Mesenchymal stem cell (in vitro differentiated cells and primary cell): ENCODE results near the gene PLXNB3.

Experiments
- DNase-seq: peaks from one replicate; pipeline ENCODE4 v3.0.0-alpha.2; 2013
- H2AFZ ChIP-seq: one replicate; pipeline ENCODE4 v1.6.1; 2013; ENCODE audit warnings: low read depth, mild to moderate bottlenecking, control low read depth, inconsistent platforms, low read length, moderate library complexity
- H2AK5ac ChIP-seq: 2 replicates; pipeline ENCODE4 v1.6.1; 2013; ENCODE audit warnings: low read length, moderate library complexity, mild to moderate bottlenecking, inconsistent platforms; ENCODE audit not compliant: severe bottlenecking
- H2BK120ac ChIP-seq: one replicate; pipeline ENCODE4 v1.6.1; 2013; ENCODE audit warnings: low read depth, mild to moderate bottlenecking, inconsistent platforms, low read length, moderate library complexity
- H2BK12ac ChIP-seq, 2 experiments: one replicate each; pipeline ENCODE4 v1.6.1; 2013; ENCODE audit warnings: inconsistent platforms in 2 of 2, low read length in 2 of 2, mild to moderate bottlenecking in 2 of 2, moderate library complexity in 2 of 2, control low read depth in 1 of 2
- H2BK15ac ChIP-seq: one replicate; pipeline ENCODE4 v1.6.1; 2013; ENCODE audit warnings: mild to moderate bottlenecking, low read depth, inconsistent platforms; ENCODE audit not compliant: poor library complexity, severe bottlenecking
- H2BK5ac ChIP-seq: 2 replicates; pipeline ENCODE4 v1.6.1; 2013; ENCODE audit warnings: low read depth, mild to moderate bottlenecking, low read length, control low read depth, inconsistent platforms; ENCODE audit not compliant: poor library complexity, severe bottlenecking
- H3K14ac ChIP-seq, 2 experiments: one replicate each; pipeline ENCODE4 v1.6.1; 2013; ENCODE audit warnings: inconsistent platforms in 2 of 2, low read length in 2 of 2, control low read depth in 1 of 2, mild to moderate bottlenecking in 1 of 2, moderate library complexity in 1 of 2
- H3K18ac ChIP-seq, 2 experiments: one replicate each; pipeline ENCODE4 v1.6.1; 2013; ENCODE audit warnings: inconsistent platforms in 2 of 2, low read length in 2 of 2, control low read depth in 1 of 2, low read depth in 1 of 2, mild to moderate bottlenecking in 1 of 2
- H3K23ac ChIP-seq, 2 experiments: one replicate each; pipeline ENCODE4 v1.6.1; 2013; ENCODE audit warnings: inconsistent platforms in 2 of 2, low read length in 2 of 2, mild to moderate bottlenecking in 2 of 2, moderate library complexity in 2 of 2, control low read depth in 1 of 2
- H3K27ac ChIP-seq: 2 replicates; pipeline ENCODE4 v1.5.1; 2013; ENCODE audit warnings: mild to moderate bottlenecking, moderate library complexity, low read length, control low read depth, inconsistent platforms; ENCODE audit not compliant: poor library complexity, severe bottlenecking
- H3K27me3 ChIP-seq, 2 experiments: 2 replicates each; pipeline versions ENCODE4 v1.6.1 to v1.7.0; 2013; ENCODE audit warnings: low read length in 2 of 2, mild to moderate bottlenecking in 2 of 2, moderate library complexity in 2 of 2, control low read depth in 1 of 2, inconsistent platforms in 1 of 2; ENCODE audit not compliant: control insufficient read depth in 1 of 2, insufficient read depth in 1 of 2
- H3K36me3 ChIP-seq, 2 experiments: 2 replicates each; pipeline versions ENCODE4 v1.6.1 to v1.7.0; 2013; ENCODE audit warnings: low read length in 2 of 2, control low read depth in 1 of 2, inconsistent platforms in 1 of 2, low read depth in 1 of 2, mild to moderate bottlenecking in 1 of 2; ENCODE audit not compliant: insufficient read depth in 2 of 2, control insufficient read depth in 1 of 2
- H3K4ac ChIP-seq, 2 experiments: one replicate each; pipeline ENCODE4 v1.6.1; 2013; ENCODE audit warnings: inconsistent platforms in 2 of 2, low read length in 2 of 2, mild to moderate bottlenecking in 2 of 2, moderate library complexity in 2 of 2, control low read depth in 1 of 2, low read depth in 1 of 2
- H3K4me1 ChIP-seq: 2 replicates; pipeline ENCODE4 v1.6.1; 2013; ENCODE audit warnings: low read depth, low read length, control low read depth; ENCODE audit not compliant: control insufficient read depth, insufficient read depth
- H3K4me2 ChIP-seq: 2 replicates; pipeline ENCODE4 v1.6.1; 2013; ENCODE audit warnings: low read length, mild to moderate bottlenecking, inconsistent platforms; ENCODE audit not compliant: poor library complexity, severe bottlenecking
- H3K4me3 ChIP-seq, 2 experiments: 2 replicates each; pipeline versions ENCODE4 v1.5.1 to v1.7.0; 2013; ENCODE audit warnings: low read length in 2 of 2, mild to moderate bottlenecking in 2 of 2, control low read depth in 1 of 2, low read depth in 1 of 2; ENCODE audit not compliant: insufficient read depth in 1 of 2
- H3K79me1 ChIP-seq: replicated peaks from 2 replicates; pipeline ENCODE4 v1.6.1; 2013; ENCODE audit warnings: mild to moderate bottlenecking, control low read depth, low read length, inconsistent platforms; ENCODE audit not compliant: poor library complexity, severe bottlenecking
- H3K9ac ChIP-seq: 2 replicates; pipeline ENCODE4 v1.7.0; 2013; ENCODE audit warnings: mild to moderate bottlenecking, low read length, moderate library complexity
- H3K9me3 ChIP-seq: 2 replicates; pipeline ENCODE4 v1.7.0; 2013; ENCODE audit warnings: mild to moderate bottlenecking, low read length; ENCODE audit not compliant: control insufficient read depth
- H4K8ac ChIP-seq: one replicate; pipeline ENCODE4 v1.6.1; 2013; ENCODE audit warnings: inconsistent platforms, mild to moderate bottlenecking, low read length, moderate library complexity
- H4K91ac ChIP-seq: one replicate; pipeline ENCODE4 v1.6.1; 2013; ENCODE audit warnings: mild to moderate bottlenecking, low read length, inconsistent platforms
- WGBS: methylation state at CpG from one replicate; pipeline ENCODE4 v1.1.7; 2013; ENCODE audit warnings: mixed read lengths; 5-methylcytosine and 5-hydroxymethylcytosine counted together

PLXNB3 gene

GRCh38 chrX:153781428-153782047 lies 17.5 kb downstream of the PLXNB3 start:
- Histone ChIP-seq H3K9ac (no peak overlapping the region), H3K27me3 (peaks cover 0 to 5% of the 10 kb centered on the region in 2 experiments), H2BK15ac (no peak overlapping the region), H4K8ac (no peak overlapping the region), H3K18ac (no peak overlapping the region), H3K23ac (no peak overlapping the region), H2AFZ (no peak overlapping the region), H3K4me2 (no peak overlapping the region), H2BK5ac (no peak overlapping the region), H2BK12ac (no peak overlapping the region), H3K4me3 (no peak overlapping the region), H2AK5ac (no peak overlapping the region), H3K9me3 (no peaks in the 10 kb centered on the region), H3K79me1 (no peaks in the 10 kb centered on the region), H3K4ac (no peak overlapping the region), H3K27ac (no peak overlapping the region), H4K91ac (no peak overlapping the region), H3K14ac (no peak overlapping the region), H3K36me3 (peaks cover 9 to 63% of the 10 kb centered on the region in 2 experiments), H2BK120ac (no peak overlapping the region), H3K4me1 (no peaks in the 10 kb centered on the region)
- 88% methylated on average over 15 of the region's 24 CpGs for WGBS
- DNase-seq, result no peak

DNA sequence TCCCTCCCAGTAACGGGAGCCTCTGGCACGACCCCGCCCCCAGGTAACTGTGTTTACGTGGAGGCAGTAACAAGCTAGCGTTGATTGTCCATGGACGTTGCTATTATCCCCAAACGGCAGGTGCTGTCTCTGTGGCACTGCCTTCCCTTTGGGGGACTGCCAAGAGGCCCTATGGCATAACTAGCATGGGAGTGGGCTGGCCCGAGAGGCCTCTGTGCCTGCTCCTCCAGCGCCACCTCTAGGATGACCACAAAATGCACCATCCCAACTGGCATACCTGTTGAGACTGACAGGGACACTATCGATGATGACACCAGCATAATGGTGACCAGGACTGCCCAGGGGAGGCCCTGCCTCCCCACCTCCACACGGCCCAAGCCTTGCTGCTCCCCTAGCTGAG lies 18.3 kb downstream of the PLXNB3 start:
- Histone ChIP-seq H4K91ac (no peak overlapping the region), H3K79me1 (no peaks in the 10 kb centered on the region), H3K27me3 (peaks cover 0 to 5% of the 10 kb centered on the region in 2 experiments), H3K36me3 (peaks cover 16 to 63% of the 10 kb centered on the region in 2 experiments), H3K4me3 (no peak overlapping the region), H2BK15ac (no peak overlapping the region), H2BK120ac (no peak overlapping the region), H3K18ac (no peak overlapping the region), H3K23ac (no peak overlapping the region), H2AFZ (no peak overlapping the region), H4K8ac (no peak overlapping the region), H3K9ac (no peak overlapping the region), H3K4me1 (no peaks in the 10 kb centered on the region), H2BK5ac (no peak overlapping the region), H3K4ac (no peak overlapping the region), H2AK5ac (no peak overlapping the region), H3K14ac (no peak overlapping the region), H2BK12ac (no peak overlapping the region), H3K9me3 (no peaks in the 10 kb centered on the region), H3K4me2 (no peak overlapping the region), H3K27ac (no peak overlapping the region)
- whole genome bisulfite sequencing, result 74% methylated on average over 10 of the region's 11 CpGs
- no peak for DNase-seq

GRCh38 chrX:153782871-153783270 lies 18.8 kb downstream of the PLXNB3 start:
- Histone ChIP-seq H3K79me1 (peaks cover 1% of the 10 kb centered on the region), H2AK5ac (no peak overlapping the region), H3K9ac (no peak overlapping the region), H4K91ac (no peak overlapping the region), H3K14ac (no peak overlapping the region), H3K4me1 (no peaks in the 10 kb centered on the region), H2BK12ac (no peak overlapping the region), H3K23ac (no peak overlapping the region), H3K27me3 (peaks cover 0 to 5% of the 10 kb centered on the region in 2 experiments), H3K4ac (no peak overlapping the region), H2AFZ (no peak overlapping the region), H3K36me3 (peaks cover 21 to 63% of the 10 kb centered on the region in 2 experiments), H2BK15ac (no peak overlapping the region), H2BK120ac (no peak overlapping the region), H3K4me2 (no peak overlapping the region), H2BK5ac (no peak overlapping the region), H3K9me3 (no peaks in the 10 kb centered on the region), H3K27ac (no peak overlapping the region), H3K18ac (no peak overlapping the region), H3K4me3 (peak overlapping the region in 1 of 2 experiments; percentile 7), H4K8ac (no peak overlapping the region)
- 96% methylated on average over 5 of the region's 14 CpGs for WGBS
- no peak for DNase-seq

GRCh38 chrX:153783378-153784013 lies 19.4 kb downstream of the PLXNB3 start:
- H2AFZ ChIP-seq, result no peak overlapping the region
- 93% methylated on average over 18 of the region's 24 CpGs for WGBS

More at GRCh38 chrX:153783378-153784013, 19.4 kb downstream of the PLXNB3 start:
- no peak overlapping the region for H2AK5ac ChIP-seq
- no peaks in the 10 kb centered on the region for H3K4me1 ChIP-seq
- H3K18ac ChIP-seq, result no peak overlapping the region
- H4K8ac ChIP-seq, result no peak overlapping the region
- H4K91ac ChIP-seq, result no peak overlapping the region
- H3K79me1 ChIP-seq, result peaks cover 5% of the 10 kb centered on the region
- H2BK12ac ChIP-seq, result no peak overlapping the region
- no peak overlapping the region for H2BK5ac ChIP-seq
- H3K4me2 ChIP-seq, result no peak overlapping the region
- H2BK120ac ChIP-seq, result no peak overlapping the region
- H3K23ac ChIP-seq, result no peak overlapping the region
- no peak overlapping the region for H3K27ac ChIP-seq
- H3K9me3 ChIP-seq, result no peaks in the 10 kb centered on the region
- no peak overlapping the region for H2BK15ac ChIP-seq
- H3K27me3 ChIP-seq, result peaks cover 0 to 6% of the 10 kb centered on the region in 2 experiments
- H3K4me3 ChIP-seq, result no peak overlapping the region
- H3K14ac ChIP-seq, result no peak overlapping the region
- no peak overlapping the region for H3K9ac ChIP-seq
- H3K4ac ChIP-seq, result no peak overlapping the region
- DNase-seq, result no peak
- H3K36me3 ChIP-seq, result peaks cover 26 to 63% of the 10 kb centered on the region in 2 experiments
